ENCODE data around the gene FLNA. TPM values are rescaled to one million over a fixed set of nuclear protein-coding genes. Genes with fewer than 3 reads are reported as not detected.
"Not testable (repeated sequence)": the region's sequence is repeated elsewhere in the genome, so short reads cannot be mapped to it uniquely, and the experiment has no call there.

FLNA gene
- polyA plus RNA-seq, 2 donors: 407 to 691 TPM

DNA sequence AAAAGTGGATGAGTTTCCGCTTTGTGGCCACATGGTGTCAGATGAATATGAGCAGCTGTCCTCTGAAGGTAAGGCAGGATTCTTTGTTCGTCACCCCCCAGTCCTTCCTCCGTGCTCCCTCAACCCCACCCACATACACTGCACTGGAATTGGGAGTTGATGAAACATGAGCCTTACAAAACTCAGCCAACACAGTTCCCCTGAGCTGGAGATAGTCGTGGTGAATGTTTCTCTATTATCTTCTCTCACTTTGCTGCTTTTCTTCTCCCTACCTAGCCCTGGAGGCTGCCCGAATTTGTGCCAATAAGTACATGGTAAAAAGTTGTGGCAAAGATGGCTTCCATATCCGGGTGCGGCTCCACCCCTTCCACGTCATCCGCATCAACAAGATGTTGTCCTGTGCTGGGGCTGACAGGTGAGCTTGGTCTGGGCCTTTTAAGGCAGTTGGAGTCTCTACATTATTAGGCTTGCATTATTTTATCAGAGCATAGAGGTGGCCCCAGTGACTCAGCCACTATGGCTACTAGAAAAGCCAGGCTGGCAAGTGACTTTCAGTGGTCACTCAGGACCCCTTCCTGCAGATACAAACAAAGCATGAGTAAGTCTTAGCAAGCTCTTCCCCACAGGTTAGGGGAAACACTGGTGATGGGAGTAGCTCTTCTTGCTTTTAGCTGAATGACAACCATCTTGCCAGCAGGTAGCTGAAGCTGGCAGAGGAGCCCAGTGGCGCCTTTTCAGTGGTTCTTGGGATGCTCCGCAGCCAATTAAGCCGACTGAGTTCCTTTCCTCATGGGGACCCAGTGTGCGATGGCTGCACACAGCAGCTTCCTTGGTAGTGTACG lies 25.3 kb upstream of the FLNA start:
- 30 to 52% methylated on average over 14 of the region's 14 CpGs for WGBS, 2 donors
- H3K9me3 ChIP-seq (ENCODE audit: control insufficient read depth in 2 of 2, insufficient read depth in 1 of 2, low read depth in 1 of 2, low read length in 1 of 2): peaks cover 0 to 3% of the 10 kb centered on the region in 2 donors
- H3K36me3 ChIP-seq (ENCODE audit: control insufficient read depth in 2 of 2, insufficient read depth in 2 of 2, low read length in 1 of 2): peaks cover 0 to 15% of the 10 kb centered on the region in 2 donors
- peaks cover 4 to 6% of the 10 kb centered on the region in 2 donors for H3K4me1 ChIP-seq (ENCODE audit: control insufficient read depth in 2 of 2, insufficient read depth in 2 of 2, low read length in 1 of 2)
- H3K27me3 ChIP-seq (ENCODE audit: control insufficient read depth in 1 of 2, insufficient read depth in 2 of 2, low read length in 2 of 2): no peaks in the 10 kb centered on the region
- peak overlapping the region; percentile 96 to 99 for H3K27ac ChIP-seq (ENCODE audit: low read depth in 2 of 2, low read length in 1 of 2)
- H3K4me3 ChIP-seq (ENCODE audit: low read depth in 1 of 2, low read length in 2 of 2): peak overlapping the region; percentile 54 to 82

DNA sequence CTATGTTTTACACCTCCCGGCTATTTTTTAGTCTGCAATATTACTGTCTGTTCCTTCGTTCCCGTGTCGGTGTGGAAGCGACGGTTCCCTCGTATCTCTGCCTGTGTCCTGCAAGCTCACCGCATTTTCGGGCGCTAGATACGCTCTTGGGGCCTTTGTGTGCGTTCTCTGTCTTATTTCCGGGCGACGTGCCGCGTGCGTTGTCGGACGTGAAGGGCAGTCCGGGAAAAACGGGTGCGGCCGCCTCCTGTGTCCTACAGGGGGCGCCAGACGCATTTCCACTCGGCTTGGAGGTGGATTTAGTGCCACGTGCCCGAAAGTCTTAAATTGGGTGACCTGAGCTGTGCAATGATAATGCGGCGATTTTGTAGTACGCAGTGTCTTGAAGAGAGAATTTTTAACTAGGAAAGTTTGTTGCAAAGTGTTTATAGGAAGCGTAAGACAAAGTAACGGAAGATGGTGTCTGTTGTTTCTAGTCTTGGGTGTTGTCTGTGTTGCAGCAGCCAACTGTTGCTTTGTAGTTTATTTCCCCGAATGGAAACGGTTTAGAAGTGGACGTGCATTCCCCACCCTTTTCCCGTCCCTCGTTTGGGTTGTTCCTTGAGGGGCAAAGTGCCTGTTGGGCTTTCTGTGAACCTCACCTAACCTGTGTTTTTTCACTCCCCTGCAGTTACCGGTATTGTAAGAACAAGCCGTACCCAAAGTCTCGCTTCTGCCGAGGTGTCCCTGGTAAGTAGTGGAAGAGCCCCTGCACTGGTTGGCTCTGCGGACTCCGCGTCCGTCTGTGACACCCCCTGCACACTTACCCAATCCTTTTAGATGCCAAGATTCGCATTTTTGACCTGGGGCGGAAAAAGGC lies 24.5 kb upstream of the FLNA start:
- H3K4me1 ChIP-seq (ENCODE audit: control insufficient read depth in 2 of 2, insufficient read depth in 2 of 2, low read length in 1 of 2): peaks cover 4 to 6% of the 10 kb centered on the region in 2 donors
- peak overlapping the region; percentile 96 to 99 for H3K27ac ChIP-seq (ENCODE audit: low read depth in 2 of 2, low read length in 1 of 2)
- no peaks in the 10 kb centered on the region for H3K27me3 ChIP-seq (ENCODE audit: control insufficient read depth in 1 of 2, insufficient read depth in 2 of 2, low read length in 2 of 2)
- WGBS, 2 donors: 1 to 24% methylated on average over 49 of the region's 49 CpGs
- peak overlapping the region; percentile 54 to 82 for H3K4me3 ChIP-seq (ENCODE audit: low read depth in 1 of 2, low read length in 2 of 2)
- peaks cover 0 to 3% of the 10 kb centered on the region in 2 donors for H3K9me3 ChIP-seq (ENCODE audit: control insufficient read depth in 2 of 2, insufficient read depth in 1 of 2, low read depth in 1 of 2, low read length in 1 of 2)
- H3K36me3 ChIP-seq (ENCODE audit: control insufficient read depth in 2 of 2, insufficient read depth in 2 of 2, low read length in 1 of 2): peaks cover 0 to 15% of the 10 kb centered on the region in 2 donors

GRCh38 chrX:154397888-154398667 lies 23.6 kb upstream of the FLNA start, which contains the start of gene RPL10:
RPL10 (plus strand) TSS chrX:154398377; CDS start chrX:154398520, 143 bp downstream.
- Histone ChIP-seq H3K9me3 (ENCODE audit: control insufficient read depth in 2 of 2, insufficient read depth in 1 of 2, low read depth in 1 of 2, low read length in 1 of 2) (peaks cover 0 to 3% of the 10 kb centered on the region in 2 donors), H3K27me3 (ENCODE audit: control insufficient read depth in 1 of 2, insufficient read depth in 2 of 2, low read length in 2 of 2) (no peaks in the 10 kb centered on the region), H3K36me3 (ENCODE audit: control insufficient read depth in 2 of 2, insufficient read depth in 2 of 2, low read length in 1 of 2) (peaks cover 0 to 15% of the 10 kb centered on the region in 2 donors), H3K4me3 (ENCODE audit: low read depth in 1 of 2, low read length in 2 of 2) (peak within 1 kb of the TSS; percentile 54 to 82), H3K27ac (ENCODE audit: low read depth in 2 of 2, low read length in 1 of 2) (peak within 1 kb of the TSS; percentile 96 to 99), H3K4me1 (ENCODE audit: control insufficient read depth in 2 of 2, insufficient read depth in 2 of 2, low read length in 1 of 2) (peaks cover 4 to 6% of the 10 kb centered on the region in 2 donors)
- WGBS, 2 donors: 0 to 32% methylated on average over 69 of the region's 69 CpGs

DNA sequence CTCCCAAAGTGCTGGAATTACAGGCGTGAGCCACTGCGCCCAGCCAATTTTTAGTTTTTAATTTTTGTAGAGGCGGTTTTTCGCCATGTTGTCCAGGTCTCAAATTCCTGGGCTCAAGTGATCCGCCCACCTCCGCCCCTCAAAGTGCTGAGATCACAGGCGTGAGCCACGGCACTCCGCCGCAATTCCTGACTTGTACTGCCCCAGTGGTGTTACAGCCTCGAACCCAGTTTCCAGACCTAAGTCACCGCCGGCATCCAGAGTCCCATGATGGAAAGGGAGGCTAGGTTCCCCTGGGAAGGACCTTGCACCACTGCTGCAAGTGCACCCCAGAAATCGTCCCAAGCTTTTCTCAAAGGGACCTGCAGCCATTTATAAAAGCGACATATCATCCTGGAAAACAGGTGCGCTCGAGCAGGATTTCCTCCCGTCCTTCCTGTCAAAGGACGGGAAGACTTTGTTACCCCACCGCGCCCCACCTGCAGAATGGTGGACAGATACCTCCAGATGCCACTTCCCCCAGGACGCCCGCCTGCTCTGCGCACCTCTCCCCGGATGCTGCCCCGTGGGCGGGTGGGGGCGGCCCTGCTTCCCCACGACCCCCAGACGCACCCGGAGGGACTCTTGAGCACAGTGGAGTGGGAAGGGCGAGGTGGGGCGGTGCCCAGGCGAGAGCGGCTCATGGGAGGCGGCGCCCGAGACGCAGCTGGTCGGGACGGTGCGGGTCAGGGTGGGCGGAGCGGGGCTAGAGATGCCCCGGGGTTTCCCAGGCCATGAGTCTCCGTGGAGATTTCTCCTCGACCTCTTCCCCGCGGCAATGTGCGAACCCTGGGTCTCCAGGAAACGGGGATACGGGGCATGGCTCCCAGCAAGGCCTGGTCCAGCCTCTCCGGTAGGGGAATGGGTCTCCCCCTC lies 22.8 kb upstream of the FLNA start:
- Histone ChIP-seq H3K4me3 (ENCODE audit: low read depth in 1 of 2, low read length in 2 of 2) (peak overlapping the region; percentile 41 to 82), H3K36me3 (ENCODE audit: control insufficient read depth in 2 of 2, insufficient read depth in 2 of 2, low read length in 1 of 2) (peaks cover 0 to 12% of the 10 kb centered on the region in 2 donors), H3K27me3 (ENCODE audit: control insufficient read depth in 1 of 2, insufficient read depth in 2 of 2, low read length in 2 of 2) (no peaks in the 10 kb centered on the region), H3K9me3 (ENCODE audit: control insufficient read depth in 2 of 2, insufficient read depth in 1 of 2, low read depth in 1 of 2, low read length in 1 of 2) (peaks cover 0 to 3% of the 10 kb centered on the region in 2 donors), H3K27ac (ENCODE audit: low read depth in 2 of 2, low read length in 1 of 2) (peak overlapping the region; percentile 96 to 99), H3K4me1 (ENCODE audit: control insufficient read depth in 2 of 2, insufficient read depth in 2 of 2, low read length in 1 of 2) (peaks cover 0 to 6% of the 10 kb centered on the region in 2 donors)
- 3 to 28% methylated on average over 53 of the region's 53 CpGs for whole genome bisulfite sequencing, 2 donors

- not testable (repeated sequence) for H3K27ac ChIP-seq (ENCODE audit: low read depth in 2 of 2, low read length in 1 of 2); H3K27me3 ChIP-seq (ENCODE audit: control insufficient read depth in 1 of 2, insufficient read depth in 2 of 2, low read length in 2 of 2); H3K4me3 ChIP-seq (ENCODE audit: low read depth in 1 of 2, low read length in 2 of 2); H3K4me1 ChIP-seq (ENCODE audit: control insufficient read depth in 2 of 2, insufficient read depth in 2 of 2, low read length in 1 of 2); H3K9me3 ChIP-seq (ENCODE audit: control insufficient read depth in 2 of 2, insufficient read depth in 1 of 2, low read depth in 1 of 2, low read length in 1 of 2)
- 87 to 88% methylated on average over 15 to 17 of the region's 17 CpGs for WGBS, 2 donors
- H3K36me3 ChIP-seq (ENCODE audit: control insufficient read depth in 2 of 2, insufficient read depth in 2 of 2, low read length in 1 of 2): peaks cover 0 to 12% of the 10 kb centered on the region in 2 donors
These were observed 21.9 kb upstream of the FLNA start for GRCh38 chrX:154396363-154396762.

GRCh38 chrX:154389812-154390747 lies 15.6 kb upstream of the FLNA start:
- H3K36me3 ChIP-seq (ENCODE audit: control insufficient read depth in 2 of 2, insufficient read depth in 2 of 2, low read length in 1 of 2); H3K4me1 ChIP-seq (ENCODE audit: control insufficient read depth in 2 of 2, insufficient read depth in 2 of 2, low read length in 1 of 2); H3K4me3 ChIP-seq (ENCODE audit: low read depth in 1 of 2, low read length in 2 of 2); H3K9me3 ChIP-seq (ENCODE audit: control insufficient read depth in 2 of 2, insufficient read depth in 1 of 2, low read depth in 1 of 2, low read length in 1 of 2); H3K27me3 ChIP-seq (ENCODE audit: control insufficient read depth in 1 of 2, insufficient read depth in 2 of 2, low read length in 2 of 2): not testable (repeated sequence)
- 0 to 37% methylated on average over 13 to 24 of the region's 121 CpGs for WGBS, 2 donors
- H3K27ac ChIP-seq (ENCODE audit: low read depth in 2 of 2, low read length in 1 of 2): peak overlapping the region in 1 of 2 donors; percentile 62

- not testable (repeated sequence) for H3K36me3 ChIP-seq (ENCODE audit: control insufficient read depth in 2 of 2, insufficient read depth in 2 of 2, low read length in 1 of 2); H3K27ac ChIP-seq (ENCODE audit: low read depth in 2 of 2, low read length in 1 of 2); H3K27me3 ChIP-seq (ENCODE audit: control insufficient read depth in 1 of 2, insufficient read depth in 2 of 2, low read length in 2 of 2); H3K4me1 ChIP-seq (ENCODE audit: control insufficient read depth in 2 of 2, insufficient read depth in 2 of 2, low read length in 1 of 2); H3K9me3 ChIP-seq (ENCODE audit: control insufficient read depth in 2 of 2, insufficient read depth in 1 of 2, low read depth in 1 of 2, low read length in 1 of 2); H3K4me3 ChIP-seq (ENCODE audit: low read depth in 1 of 2, low read length in 2 of 2)
- WGBS, 2 donors: no CpG with 5 or more reads among the region's 16 CpGs
These were observed 14.2 kb upstream of the FLNA start for GRCh38 chrX:154388649-154389048.

DNA sequence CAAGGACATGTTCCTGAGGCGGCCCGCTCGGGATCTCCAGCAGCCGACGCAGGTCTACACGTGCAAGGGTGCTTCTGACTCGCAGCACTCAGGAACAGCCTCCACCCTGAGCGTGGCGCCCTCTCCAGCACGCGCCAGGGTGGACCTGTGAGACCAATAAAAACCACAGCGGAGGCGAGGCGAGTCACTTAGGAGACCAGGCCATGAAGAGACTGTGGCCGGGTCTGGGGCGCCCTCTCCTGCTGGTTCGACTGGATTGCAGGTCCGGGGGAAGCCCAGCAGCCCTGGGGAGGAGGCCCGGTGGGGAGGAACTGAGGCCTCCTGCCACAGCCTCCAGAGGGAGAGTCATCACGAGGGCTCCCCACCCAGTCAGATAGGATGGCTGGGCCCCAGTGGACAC lies 13.7 kb upstream of the FLNA start:
- not testable (repeated sequence) for H3K27ac ChIP-seq (ENCODE audit: low read depth in 2 of 2, low read length in 1 of 2); H3K27me3 ChIP-seq (ENCODE audit: control insufficient read depth in 1 of 2, insufficient read depth in 2 of 2, low read length in 2 of 2); H3K9me3 ChIP-seq (ENCODE audit: control insufficient read depth in 2 of 2, insufficient read depth in 1 of 2, low read depth in 1 of 2, low read length in 1 of 2); H3K36me3 ChIP-seq (ENCODE audit: control insufficient read depth in 2 of 2, insufficient read depth in 2 of 2, low read length in 1 of 2); H3K4me1 ChIP-seq (ENCODE audit: control insufficient read depth in 2 of 2, insufficient read depth in 2 of 2, low read length in 1 of 2); H3K4me3 ChIP-seq (ENCODE audit: low read depth in 1 of 2, low read length in 2 of 2)
- WGBS, 2 donors: no CpG with 5 or more reads among the region's 20 CpGs
